HPDE6-E6E7 (cell line): ENCODE measurements around the gene SORCS2.

Source experiments
- DNase-seq: peaks from one replicate; pipeline ENCODE4 v3.0.0; 2011; ENCODE audit warnings: missing footprints; ENCODE audit errors: extremely low spot score

Gene SORCS2

DNA sequence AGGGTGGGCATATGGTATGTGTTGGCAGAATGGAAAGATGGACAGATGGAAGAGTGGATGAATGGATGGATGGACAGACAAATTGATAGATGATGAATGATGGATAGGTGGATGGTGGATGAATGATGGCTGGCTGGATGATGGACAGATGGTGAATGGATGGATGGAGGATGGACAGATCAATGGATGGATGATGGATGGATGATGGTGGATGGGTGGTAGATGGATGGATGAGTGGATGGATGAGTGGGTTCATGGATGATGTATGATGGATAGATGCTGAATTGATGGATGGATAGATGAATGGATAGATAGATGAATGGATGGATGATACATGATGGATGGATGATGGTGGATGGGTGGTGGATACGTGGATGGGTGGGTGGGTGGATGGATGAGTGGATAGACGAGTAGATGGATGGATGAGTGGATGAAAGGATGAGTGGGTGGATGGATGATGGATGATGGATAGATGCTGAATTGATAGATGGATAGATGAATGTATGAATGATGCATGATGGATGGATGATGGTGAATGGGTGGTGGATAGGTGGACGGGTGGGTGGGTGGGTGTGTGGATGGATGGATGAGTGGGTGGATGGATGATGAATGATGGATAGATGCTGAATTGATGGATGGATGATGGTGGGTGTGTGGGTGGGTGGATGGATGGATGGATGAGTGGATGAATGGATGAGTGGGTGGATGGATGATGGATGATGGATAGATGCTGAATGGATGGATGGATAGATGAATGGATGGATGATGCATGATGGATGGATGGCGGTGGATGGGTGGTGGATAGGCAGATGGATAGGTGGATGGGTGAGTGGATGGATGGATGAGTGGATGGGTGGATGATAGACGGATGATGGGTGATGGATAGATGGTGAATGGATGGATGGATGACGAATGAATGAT lies 497.7 kb downstream of the SORCS2 start:
- DNase-seq = no peak

DNA sequence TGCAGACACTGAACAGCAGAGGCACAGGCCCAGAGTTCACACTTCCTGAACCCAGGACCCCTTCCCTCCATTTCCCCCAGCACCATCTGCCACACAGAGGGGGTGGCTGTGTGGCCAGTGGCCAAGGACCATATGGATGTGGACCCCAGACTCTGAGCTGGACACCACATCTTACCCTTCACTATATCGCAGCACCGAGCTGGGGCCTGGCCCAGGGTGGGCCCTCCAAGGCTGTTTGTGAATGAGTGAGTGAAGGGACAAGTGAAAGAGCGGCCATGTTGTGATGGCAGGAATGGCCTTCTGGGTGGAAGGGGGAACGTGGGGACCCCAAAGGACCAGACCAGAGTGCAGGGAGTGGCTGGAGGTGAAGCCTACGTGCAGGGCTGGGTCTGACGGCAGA lies 498.7 kb downstream of the SORCS2 start:
- DNase-seq = no peak

DNA sequence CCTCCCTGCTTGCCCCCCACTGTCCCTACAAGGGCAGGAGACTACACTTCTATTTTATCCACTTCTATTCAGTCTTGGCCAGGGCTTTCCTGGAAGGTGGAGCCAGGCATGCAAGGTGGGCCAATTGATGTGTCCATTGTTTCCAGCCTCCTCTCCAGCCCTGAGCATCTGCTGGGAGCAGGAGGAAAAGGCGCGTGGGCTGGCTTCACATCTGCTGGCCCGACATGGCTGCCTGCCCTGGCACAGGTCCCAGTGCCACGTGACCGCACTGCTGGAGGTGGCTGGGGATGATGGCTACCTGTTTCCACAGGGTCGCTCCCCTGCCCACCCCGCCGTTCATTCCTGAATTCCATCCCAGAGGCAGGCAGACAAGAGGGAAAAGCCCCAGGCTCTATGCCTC lies 499.6 kb downstream of the SORCS2 start:
- no peak for DNase-seq

DNA sequence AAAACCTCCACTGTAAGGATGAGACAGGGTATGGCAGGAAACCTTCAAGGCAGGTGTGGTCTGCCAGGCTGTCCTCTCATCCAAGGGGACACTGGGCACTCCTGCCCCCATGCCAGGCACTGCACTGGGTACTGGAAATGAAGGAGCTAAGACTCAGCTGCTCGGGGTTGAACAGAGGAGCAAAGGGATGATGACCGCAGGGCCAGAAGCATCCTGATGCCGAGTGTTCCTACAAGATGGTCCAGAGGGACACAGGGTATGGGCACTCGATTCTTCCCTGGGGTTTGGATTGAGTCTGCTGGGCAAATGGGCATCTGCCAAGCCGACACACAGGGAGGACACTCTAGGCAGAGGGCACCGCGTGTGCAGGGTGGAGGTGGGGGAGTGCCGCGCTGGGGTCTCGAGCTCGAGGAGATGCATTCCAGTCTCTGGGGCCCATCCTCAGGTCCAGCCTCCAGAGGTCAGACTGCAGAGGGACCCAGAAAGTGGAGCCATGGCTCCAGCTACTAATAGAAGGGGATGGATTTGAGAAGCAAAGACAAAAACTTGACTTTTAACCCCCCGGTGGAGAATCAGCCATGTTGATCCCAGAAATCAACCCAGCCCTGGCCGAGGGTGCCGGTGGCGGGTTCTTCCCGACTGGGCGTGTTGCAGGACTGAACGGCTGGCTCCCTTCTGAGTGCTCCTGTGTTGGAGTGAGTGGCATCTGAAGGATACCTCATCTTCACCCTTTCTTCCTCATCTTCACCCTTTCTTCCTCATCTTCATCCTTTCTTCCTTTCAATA lies 500.3 kb downstream of the SORCS2 start:
- DNase-seq = no peak

DNA sequence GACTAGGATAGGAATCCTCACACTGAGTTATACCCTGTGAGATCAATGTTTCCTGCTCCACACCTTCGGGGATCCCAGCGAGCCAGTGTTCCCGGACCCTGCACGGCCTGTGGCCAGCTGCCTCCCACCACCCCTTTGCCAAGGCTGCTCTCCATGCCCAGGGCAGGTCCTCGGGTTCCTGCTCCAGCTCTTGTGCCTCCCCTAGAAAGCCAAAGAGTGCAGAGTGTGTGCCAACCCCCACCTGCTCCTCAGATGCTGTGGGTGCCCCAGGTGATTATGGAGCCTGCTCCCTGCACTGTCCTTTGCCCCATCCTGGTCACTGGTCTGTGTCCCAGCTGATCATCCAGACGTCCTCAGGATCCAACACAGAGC lies 500.9 kb downstream of the SORCS2 start:
- no peak for DNase-seq

DNA sequence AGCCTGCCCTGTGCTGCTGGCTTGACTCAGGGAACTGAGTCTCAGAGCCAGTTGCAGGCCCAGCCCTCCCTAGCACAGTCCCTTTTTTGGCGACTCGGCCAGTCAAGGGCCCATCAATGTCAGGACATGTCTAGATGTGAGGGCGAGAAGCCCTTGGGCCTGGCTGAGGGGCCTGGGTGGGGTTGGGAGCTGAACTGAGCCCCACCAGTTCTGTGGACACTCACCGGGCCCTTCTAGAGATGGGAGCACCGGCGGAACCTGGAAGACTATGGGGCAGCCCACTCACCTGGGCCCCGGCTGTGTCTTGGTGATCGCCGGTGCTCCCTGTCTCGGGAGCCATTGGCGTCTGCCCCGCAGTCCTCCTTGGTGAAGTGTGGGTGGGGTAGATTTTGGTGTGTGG lies 501.4 kb downstream of the SORCS2 start:
- no peak for DNase-seq

DNA sequence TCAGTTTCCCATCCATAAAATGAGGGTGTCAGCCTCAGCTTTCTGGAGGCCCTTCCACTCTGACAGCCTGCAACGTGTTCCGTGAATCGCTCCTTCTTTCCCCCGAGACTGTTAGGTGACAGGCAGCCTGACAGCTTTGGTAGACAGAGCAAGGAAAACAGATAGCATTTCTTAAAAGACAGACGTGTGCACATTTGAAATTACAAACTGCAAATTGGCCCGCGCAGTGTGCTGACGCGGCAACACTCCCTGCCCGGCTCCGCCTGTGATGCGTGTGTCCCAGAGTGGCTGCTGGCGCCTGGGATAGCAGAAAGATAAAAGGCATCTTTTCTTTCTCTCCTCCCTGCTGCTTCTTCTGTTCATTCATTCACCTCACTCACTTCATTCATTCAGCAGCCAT lies 502.0 kb downstream of the SORCS2 start:
- no peak for DNase-seq

DNA sequence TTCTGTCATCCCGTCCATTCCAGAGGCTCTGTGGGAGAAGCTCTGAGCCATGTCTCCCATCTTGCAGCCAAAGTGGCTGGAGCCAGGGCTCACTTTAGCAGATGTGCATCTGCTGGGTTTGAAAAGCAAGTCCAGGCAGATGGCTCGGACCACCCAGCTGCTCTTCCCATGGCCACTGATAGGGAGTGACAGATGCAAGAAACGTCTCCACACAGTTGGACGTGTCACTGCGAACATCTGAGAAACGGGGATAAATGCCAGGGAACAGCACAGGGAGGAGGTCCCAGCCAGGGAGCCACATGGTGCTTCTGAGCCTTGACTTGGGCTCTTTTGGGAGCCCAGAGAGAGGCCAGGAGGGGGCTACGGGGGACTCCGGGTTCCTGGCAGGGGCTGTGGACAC lies 505.0 kb downstream of the SORCS2 start:
- no peak for DNase-seq

DNA sequence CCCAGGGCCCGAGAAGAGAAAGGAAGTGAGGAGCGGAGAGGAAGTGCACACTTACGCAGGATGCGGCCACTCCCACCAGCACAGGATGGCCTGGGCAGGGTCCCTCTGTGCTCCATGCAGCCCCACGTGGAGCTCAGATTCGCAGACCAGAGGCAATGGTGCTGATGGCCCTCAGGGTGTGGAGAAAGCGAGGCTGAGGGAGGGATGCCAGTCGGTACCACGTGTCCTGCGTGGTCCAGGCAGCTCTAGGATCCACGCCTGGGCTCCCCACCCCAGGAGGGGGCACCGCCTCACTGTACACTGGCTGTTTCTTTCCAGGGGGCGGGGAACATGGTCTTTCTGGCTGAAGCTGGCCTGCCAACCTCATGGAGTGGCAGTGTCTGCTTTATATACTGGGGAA lies 505.5 kb downstream of the SORCS2 start:
- no peak for DNase-seq

DNA sequence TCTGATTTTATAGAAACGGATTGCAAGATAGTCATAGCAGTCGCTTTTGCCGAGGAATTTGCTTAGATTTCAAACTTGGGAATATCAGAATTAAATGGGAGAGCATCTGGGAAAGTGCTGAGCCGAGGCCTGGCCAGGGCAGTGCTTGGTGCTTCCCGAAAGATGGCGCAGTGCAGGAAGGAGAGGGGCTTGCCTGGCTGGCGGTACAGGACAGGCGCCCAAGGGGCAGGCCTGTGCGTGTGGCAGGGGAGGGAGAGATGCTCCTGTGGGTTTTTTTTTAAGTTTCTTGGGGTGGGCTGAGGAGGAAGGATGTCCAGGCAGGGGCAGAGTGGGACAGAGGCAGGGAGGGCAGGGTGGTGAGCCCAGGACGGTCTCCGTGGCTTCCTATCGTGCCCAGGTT lies 506.2 kb downstream of the SORCS2 start:
- no peak for DNase-seq

DNA sequence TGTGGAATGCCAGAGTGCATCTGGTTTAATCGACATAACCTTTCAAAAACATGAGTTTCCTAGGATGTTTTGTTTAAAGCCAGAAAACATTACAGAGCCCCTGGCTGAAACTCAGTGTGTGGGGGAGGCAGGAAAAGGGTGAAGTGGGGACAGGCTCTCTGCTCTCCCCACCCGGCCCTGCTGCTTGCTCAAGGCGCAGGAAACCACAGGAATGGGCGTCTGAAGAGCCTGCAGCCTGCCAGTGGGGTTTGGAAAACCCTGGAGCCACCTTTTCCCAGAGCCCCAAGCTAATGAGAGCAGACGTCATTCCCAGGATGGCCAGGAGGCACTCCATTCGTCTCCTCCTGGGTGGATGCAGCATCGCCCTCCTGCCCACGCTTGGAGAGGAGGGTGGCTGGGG lies 506.7 kb downstream of the SORCS2 start:
- DNase-seq = no peak

DNA sequence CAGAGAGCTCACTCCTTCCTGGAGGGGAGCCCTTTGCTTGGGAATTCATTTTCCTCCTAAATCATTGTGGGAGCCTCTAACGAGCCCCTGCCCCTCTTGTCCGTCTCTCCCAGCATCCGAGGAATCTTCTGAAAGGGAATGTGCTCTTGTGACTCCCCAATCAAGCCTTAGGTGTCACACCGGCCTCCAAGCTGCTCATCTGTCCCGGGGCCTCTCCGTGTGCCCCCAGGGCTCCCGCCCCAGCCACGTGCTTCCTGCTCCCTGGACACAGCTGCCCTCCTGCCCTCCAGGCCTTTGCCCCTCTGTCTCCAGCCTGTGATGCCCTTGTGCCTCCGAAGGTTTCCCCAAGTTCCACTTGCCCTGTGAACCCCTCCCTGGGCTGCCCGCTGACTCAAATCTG lies 507.5 kb downstream of the SORCS2 start:
- DNase-seq = no peak

DNA sequence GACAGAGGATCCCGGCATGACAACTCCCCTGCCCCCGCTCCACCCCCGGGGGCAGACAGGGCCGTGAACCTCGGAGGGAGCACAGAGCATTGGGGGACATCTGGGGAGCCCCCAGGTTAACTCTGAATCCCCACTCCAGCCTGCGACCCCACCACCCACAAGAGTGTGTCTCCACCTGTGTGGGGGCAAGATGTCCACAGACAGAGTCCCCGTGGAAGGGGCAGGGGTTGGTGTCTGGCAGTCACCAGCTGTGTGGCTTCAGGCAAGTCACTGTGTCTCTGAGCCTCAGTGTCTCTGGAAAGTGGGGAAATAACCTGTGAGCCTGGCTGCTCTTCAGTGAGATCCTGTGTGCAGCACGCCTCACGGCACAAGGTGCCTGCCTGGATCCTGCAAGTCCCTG lies 508.3 kb downstream of the SORCS2 start:
- no peak for DNase-seq

DNA sequence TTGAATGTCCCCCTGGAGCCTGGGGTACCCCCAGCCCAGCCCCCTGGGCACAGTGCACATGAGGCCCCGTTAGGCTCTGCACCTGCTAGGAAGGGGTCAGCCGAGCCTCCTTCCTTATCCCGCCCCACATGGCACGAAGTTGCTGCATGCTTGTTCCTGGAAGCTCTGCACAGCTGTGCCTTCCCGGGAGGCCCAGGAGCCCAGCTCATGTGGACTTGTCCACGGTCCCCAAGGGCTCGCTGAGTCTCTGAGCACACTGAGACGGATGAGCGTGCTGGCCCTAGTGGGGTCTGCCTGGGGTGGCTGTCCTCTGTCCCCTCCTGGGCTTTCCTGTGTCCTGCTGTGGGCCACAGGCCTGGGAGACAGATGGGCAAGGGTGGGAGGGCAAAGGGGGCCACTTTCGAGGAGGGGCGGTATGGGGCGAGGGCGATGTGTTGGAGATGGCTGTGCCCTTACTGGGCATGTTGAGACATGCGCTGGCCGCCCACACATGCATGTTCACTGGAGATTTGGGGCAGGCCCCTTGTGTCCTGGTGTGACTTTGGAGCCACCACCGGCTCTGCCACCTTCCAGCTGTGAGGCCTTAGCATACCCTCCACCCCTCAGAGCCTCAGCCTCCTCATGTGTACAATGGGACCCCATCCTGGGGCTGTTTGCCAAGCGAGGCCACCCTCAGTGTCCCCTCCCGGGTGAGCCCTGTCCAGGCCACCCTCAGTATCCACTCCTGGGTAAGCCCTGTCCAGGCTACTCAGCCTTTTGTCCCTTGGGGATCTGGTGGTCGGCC lies 509.7 kb downstream of the SORCS2 start:
- no peak for DNase-seq

DNA sequence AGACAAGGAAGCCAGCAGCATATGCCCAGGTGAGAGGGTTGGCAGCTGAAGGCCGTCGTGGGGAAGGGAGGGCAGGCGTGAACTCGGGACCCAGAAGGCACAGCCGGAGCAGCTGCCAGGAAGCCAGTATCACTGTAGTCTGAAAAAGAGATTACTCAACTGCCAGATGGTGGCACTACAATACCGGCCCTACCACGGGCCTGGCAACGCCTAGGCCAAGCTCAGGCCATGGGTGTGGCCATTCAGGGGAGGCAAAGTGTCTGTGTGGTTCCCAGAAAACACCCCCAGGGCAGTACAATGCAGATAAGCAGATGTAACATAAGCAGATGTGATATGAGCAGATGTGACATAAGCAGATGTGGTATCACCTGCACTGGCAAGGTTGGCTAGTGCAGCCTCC lies 511.4 kb downstream of the SORCS2 start:
- no peak for DNase-seq

DNA sequence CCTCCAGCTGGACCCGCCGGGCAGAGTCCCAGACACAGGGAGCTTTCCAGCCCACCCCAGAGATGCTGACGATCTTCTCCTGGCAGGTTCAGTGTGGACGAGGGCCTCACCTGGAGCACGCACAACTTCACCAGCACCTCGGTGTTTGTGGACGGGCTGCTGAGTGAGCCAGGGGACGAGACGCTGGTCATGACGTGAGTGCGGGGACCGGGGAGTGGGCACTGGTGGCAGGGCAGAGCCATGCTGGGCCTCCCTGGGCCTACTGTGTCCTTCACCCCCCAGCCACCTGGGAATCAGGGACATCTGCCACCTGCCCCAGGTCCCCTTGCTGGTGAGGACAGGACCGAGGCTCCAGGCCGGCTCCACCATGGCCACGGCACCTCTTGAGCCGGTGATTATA lies 511.8 kb downstream of the SORCS2 start:
- DNase-seq = no peak

DNA sequence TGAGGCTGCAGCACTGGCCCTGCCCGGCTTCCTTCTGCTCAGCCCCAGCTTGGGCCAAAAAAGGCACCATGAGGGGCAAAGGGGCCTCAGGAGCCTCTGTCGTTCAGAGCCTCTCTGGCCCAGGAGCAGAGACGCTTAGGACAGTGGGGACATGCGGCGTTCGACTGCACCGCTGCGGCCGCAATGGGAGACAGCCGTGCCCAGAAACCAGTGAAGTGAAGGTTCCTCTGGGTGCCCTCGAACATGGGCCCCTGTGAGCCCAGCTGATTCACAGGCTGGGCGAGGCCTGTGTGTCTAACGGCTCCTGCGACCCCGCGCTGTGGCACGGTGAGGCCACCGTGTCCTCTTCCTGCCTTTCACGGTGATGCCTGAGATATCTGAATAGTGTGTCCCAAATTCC lies 512.3 kb downstream of the SORCS2 start:
- no peak for DNase-seq

DNA sequence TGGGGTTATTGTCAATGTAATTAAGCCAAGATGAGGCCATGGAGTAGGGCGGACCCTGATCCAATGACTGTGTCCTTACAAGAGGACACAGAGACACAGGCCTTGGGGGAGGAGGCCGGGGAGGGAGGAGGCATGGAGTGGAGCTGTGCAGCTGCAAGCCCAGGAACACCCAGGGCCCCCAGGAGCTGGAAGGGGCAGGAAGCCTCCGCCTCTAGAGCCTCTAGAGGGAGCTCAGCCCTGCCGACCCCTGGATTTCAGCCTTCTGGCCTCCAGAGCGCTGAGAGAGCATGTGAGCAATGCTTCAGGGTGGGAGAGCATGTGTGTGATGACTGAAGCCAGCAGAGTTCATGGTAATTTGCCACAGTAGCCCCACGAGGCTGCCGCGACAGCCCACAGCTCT lies 512.7 kb downstream of the SORCS2 start:
- DNase-seq = no peak

DNA sequence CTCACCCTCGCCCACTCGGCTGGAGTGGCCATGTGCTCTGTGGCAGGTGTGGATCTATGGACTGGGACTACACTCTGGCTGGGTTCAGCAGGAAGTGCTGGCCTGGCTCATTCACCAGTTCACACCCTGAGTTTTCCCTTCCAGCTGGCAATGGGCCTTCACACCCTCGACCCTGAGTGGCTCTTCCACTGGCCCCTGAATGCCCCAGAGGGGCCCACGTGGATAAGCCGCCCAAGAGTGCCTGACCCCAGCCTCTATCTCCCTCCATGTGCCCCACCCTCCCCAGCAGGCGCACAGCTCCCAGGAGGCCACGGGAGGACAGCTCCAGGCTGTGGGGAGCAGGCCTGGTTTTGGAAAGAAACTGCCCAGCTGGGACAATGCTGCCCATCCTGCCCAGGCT lies 513.3 kb downstream of the SORCS2 start:
- no peak for DNase-seq

DNA sequence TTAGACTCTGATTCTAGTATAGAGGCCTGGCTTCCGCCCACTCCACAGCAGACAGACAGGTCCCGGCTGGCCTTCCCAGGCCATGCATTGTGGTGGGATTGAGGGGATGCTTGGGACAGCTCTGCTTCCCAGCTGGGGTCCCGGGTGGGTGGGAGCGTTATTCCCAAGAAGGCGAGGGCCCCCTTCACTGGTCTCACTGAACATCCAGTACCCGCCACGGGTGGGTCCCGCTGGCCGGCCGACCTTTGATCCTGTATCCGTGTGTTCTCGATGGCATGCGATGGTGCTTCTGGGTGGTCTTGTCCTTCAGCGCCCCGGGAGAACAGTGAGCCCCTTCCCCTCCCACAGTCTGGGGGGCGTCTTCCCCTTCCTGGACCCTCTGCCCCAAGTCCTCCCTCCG lies 515.9 kb downstream of the SORCS2 start:
- DNase-seq = no peak

DNA sequence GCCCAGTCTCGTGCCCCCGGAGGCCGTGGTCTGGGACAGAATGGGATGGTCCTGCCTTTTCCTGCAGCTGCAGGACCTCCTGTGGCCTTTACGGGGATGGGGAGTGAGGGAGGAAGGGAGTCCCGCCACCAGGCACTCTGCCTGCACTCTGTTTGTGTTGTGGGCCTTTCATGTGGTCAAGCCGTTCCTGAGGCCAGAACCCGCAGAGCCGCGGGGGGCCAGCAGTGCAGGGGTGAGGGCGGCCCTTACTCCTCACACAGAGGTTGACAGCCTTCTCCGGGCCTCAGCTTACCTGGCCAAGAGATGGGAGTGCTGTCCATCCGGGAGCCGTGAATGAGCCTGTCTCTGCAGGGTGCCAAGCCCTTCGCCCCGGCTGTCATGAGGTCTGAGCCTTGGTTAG lies 516.6 kb downstream of the SORCS2 start:
- DNase-seq = no peak

DNA sequence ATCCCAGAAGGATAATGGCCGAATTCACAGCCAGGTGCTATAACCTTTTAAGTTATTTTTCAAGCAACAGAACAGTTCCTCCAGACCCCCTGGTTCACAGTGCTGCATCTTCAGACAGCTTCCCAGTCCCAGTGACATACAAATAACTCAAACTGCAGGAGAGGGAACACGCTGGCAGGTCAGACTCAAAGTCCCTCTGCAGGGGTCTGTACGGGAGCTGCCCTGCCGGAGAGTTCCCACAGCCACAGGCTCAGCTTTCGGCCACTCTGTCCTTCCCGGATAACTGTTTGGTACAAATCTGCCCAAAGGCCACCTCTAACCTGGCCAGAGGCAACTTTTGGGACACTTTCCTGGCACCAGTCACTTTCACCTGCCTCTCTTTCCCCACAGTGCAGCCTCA lies 517.1 kb downstream of the SORCS2 start:
- no peak for DNase-seq
